ENCODE results near the gene PTPRZ1.

GRCh38 chr7:121904120-121904519 lies 31.2 kb downstream of the PTPRZ1 start:
- TF ChIP-seq FOS (IDR thresholded peaks at IDR 0.05; ENCODE audit: low read depth, low read length) (no peak), MAZ (IDR thresholded peaks at IDR 0.05; ENCODE audit: borderline replicate concordance, low read depth, low read length) (no peak), USF2 (IDR thresholded peaks at IDR 0.05; ENCODE audit: low read depth, low read length) (no peak), SMC3 (IDR thresholded peaks at IDR 0.05; ENCODE audit: low read depth, low read length) (no peak), POLR2A (IDR thresholded peaks at IDR 0.05; ENCODE audit: low read depth, low read length) (no peak), MXI1 (IDR thresholded peaks at IDR 0.05; ENCODE audit: borderline replicate concordance, low read depth, low read length) (no peak), CEBPB (IDR thresholded peaks at IDR 0.05; ENCODE audit: low read depth, low read length) (no peak)
- TF ChIP-seq, protein P1, sequence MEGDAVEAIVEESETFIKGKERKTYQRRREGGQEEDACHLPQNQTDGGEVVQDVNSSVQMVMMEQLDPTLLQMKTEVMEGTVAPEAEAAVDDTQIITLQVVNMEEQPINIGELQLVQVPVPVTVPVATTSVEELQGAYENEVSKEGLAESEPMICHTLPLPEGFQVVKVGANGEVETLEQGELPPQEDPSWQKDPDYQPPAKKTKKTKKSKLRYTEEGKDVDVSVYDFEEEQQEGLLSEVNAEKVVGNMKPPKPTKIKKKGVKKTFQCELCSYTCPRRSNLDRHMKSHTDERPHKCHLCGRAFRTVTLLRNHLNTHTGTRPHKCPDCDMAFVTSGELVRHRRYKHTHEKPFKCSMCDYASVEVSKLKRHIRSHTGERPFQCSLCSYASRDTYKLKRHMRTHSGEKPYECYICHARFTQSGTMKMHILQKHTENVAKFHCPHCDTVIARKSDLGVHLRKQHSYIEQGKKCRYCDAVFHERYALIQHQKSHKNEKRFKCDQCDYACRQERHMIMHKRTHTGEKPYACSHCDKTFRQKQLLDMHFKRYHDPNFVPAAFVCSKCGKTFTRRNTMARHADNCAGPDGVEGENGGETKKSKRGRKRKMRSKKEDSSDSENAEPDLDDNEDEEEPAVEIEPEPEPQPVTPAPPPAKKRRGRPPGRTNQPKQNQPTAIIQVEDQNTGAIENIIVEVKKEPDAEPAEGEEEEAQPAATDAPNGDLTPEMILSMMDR (conservative IDR thresholded peaks at IDR 0.05; ENCODE audit: low read depth, low read length), result no peak
- TF ChIP-seq, protein P2, sequence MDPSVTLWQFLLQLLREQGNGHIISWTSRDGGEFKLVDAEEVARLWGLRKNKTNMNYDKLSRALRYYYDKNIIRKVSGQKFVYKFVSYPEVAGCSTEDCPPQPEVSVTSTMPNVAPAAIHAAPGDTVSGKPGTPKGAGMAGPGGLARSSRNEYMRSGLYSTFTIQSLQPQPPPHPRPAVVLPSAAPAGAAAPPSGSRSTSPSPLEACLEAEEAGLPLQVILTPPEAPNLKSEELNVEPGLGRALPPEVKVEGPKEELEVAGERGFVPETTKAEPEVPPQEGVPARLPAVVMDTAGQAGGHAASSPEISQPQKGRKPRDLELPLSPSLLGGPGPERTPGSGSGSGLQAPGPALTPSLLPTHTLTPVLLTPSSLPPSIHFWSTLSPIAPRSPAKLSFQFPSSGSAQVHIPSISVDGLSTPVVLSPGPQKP (IDR thresholded peaks at IDR 0.05; ENCODE audit: borderline replicate concordance, low read depth, low read length), result no peak
